HG03565 (cell line): ENCODE data around the gene ARHGAP42.

ENCODE experiments used
- ATAC-seq: cut with Tn5 transposase; IDR thresholded peaks from one replicate; pipeline ENCODE4 v1.9.1; 2021; ENCODE audit warnings: mild to moderate bottlenecking, moderate library complexity; ENCODE audit not compliant: unreplicated experiment

Gene ARHGAP42

GRCh38 chr11:100827934-100828661 lies 141.0 kb downstream of the ARHGAP42 start:
- no peak for ATAC-seq

GRCh38 chr11:100830274-100830673 lies 143.2 kb downstream of the ARHGAP42 start:
- no peak for ATAC-seq

- ATAC-seq = no peak
Observed at GRCh38 chr11:100830978-100831732, 144.1 kb downstream of the ARHGAP42 start.

- no peak for ATAC-seq
Observed at GRCh38 chr11:100831929-100832494, 144.9 kb downstream of the ARHGAP42 start.

GRCh38 chr11:100832829-100833228 lies 145.7 kb downstream of the ARHGAP42 start:
- ATAC-seq = no peak

- no peak for ATAC-seq
Observed at GRCh38 chr11:100833276-100833675, 146.2 kb downstream of the ARHGAP42 start.

GRCh38 chr11:100835854-100836253 lies 148.8 kb downstream of the ARHGAP42 start:
- no peak for ATAC-seq

- ATAC-seq = no peak
Observed at GRCh38 chr11:100837311-100837710, 150.2 kb downstream of the ARHGAP42 start.

GRCh38 chr11:100841711-100842407 lies 154.8 kb downstream of the ARHGAP42 start:
- ATAC-seq = no peak

GRCh38 chr11:100847696-100848216 lies 160.7 kb downstream of the ARHGAP42 start:
- no peak for ATAC-seq

- ATAC-seq = no peak
Observed at GRCh38 chr11:100849009-100849900, 162.2 kb downstream of the ARHGAP42 start.

- ATAC-seq = no peak
Observed at GRCh38 chr11:100849901-100850235, 162.8 kb downstream of the ARHGAP42 start.

GRCh38 chr11:100851147-100851546 lies 164.1 kb downstream of the ARHGAP42 start:
- ATAC-seq = no peak

- no peak for ATAC-seq
Observed at GRCh38 chr11:100851584-100852152, 164.6 kb downstream of the ARHGAP42 start.

GRCh38 chr11:100855466-100856067 lies 168.5 kb downstream of the ARHGAP42 start:
- ATAC-seq = no peak

GRCh38 chr11:100857236-100858005 lies 170.3 kb downstream of the ARHGAP42 start:
- ATAC-seq = no peak

GRCh38 chr11:100860318-100861155 lies 173.4 kb downstream of the ARHGAP42 start:
- ATAC-seq = no peak

- no peak for ATAC-seq
Observed at GRCh38 chr11:100861212-100861611, 174.1 kb downstream of the ARHGAP42 start.
